K562 (cell line): Measurements from ENCODE around the gene PCK1. TPM values are rescaled to one million over a fixed set of nuclear protein-coding genes. Genes with fewer than 3 reads are reported as not detected.

Experiments used
- ATAC-seq: fragments of 200-7000 bp; cut with Tn5 transposase; 3 replicates; pipeline ENCODE4 v1.9.1; 2020; ENCODE audit warnings: moderate library complexity
- BruUV-seq: library from RNA; stranded (reverse); fragments of 400-500 nt; replicated peaks from 2 replicates; lab custom pipeline; 2021; lab: Mats Ljungman, UMichigan
- CTCF ChIA-PET: fragments of 300-600 bp; formaldehyde crosslinking; extraction: SDS; loops from one replicate; lab custom pipeline; 2021; ENCODE audit warnings: low intra/inter-chr PET ratio; lab: Yijun Ruan, JAX
- POLR2A ChIA-PET: fragments of 300-600, 350-650 bp; sonication (Branson Sonifier 250); formaldehyde crosslinking; extraction: SDS; loops from one replicate; lab custom pipeline; 2021; ENCODE audit warnings: antibody characterized with exemption, inconsistent platforms; lab: Yijun Ruan, JAX
- DNase-seq, 4 experiments: peaks; one replicate each; pipeline versions ENCODE4 v3.0.0 to v3.0.0-alpha.2; 2011 to 2018; ENCODE audit warnings: low spot score in 3 of 4, mixed read lengths in 3 of 4; ENCODE audit errors: extremely low read depth in 1 of 4
- FAIRE-seq: peaks from 2 replicates; lab custom pipeline; 2011; peaks lifted over from hg19 to GRCh38; lab: Jason Lieb, UNC
- H2AFZ ChIP-seq: 2 replicates; pipeline ENCODE4 v1.6.0; 2011; ENCODE audit warnings: low read depth, low read length, control low read depth, inconsistent platforms
- H3K27ac ChIP-seq: fragments of 200-600 bp; 3 replicates; pipeline ENCODE4 v1.8.0; 2011; ENCODE audit warnings: low read depth, mild to moderate bottlenecking, control low read depth, inconsistent platforms, low read length, moderate library complexity, mixed read lengths; ENCODE audit errors: extremely low read depth
- H3K27me3 ChIP-seq, 2 experiments: fragments of 300-600 bp in 1 of 2; 2 replicates in 1 of 2; 3 replicates in 1 of 2; pipeline versions ENCODE4 v1.6.0 to v1.8.0; 2011; ENCODE audit warnings: inconsistent platforms in 2 of 2, low read length in 2 of 2, mild to moderate bottlenecking in 1 of 2, mixed read lengths in 1 of 2, moderate library complexity in 1 of 2; ENCODE audit not compliant: control insufficient read depth in 2 of 2, insufficient read depth in 2 of 2
- H3K36me3 ChIP-seq: fragments of 300-600 bp; 3 replicates; pipeline ENCODE4 v1.8.0; 2011; ENCODE audit warnings: mild to moderate bottlenecking, low read length, inconsistent platforms; ENCODE audit not compliant: control insufficient read depth, insufficient read depth
- H3K4me1 ChIP-seq, 2 experiments: fragments of 200-600 bp in 1 of 2; replicated peaks in 1 of 2; 2 replicates in 1 of 2; 3 replicates in 1 of 2; pipeline versions ENCODE4 v1.5.1 to v1.8.0; 2011; ENCODE audit warnings: inconsistent platforms in 2 of 2, low read length in 2 of 2, mild to moderate bottlenecking in 1 of 2, mixed read lengths in 1 of 2, moderate library complexity in 1 of 2; ENCODE audit not compliant: control insufficient read depth in 2 of 2, insufficient read depth in 2 of 2
- H3K4me2 ChIP-seq: 2 replicates; pipeline ENCODE4 v1.6.1; 2011; ENCODE audit warnings: low read length, control low read depth, inconsistent platforms, mixed read lengths; ENCODE audit not compliant: insufficient read depth
- H3K4me3 ChIP-seq: fragments of 200-600 bp; sonication (generic), shearing (Covaris generic); 2 replicates; pipeline ENCODE4 v1.5.1; 2016; ENCODE audit warnings: control low read depth, inconsistent platforms
- H3K79me2 ChIP-seq: fragments of 200-600 bp; 3 replicates; pipeline ENCODE4 v1.8.0; 2011; ENCODE audit warnings: low read length, inconsistent platforms; ENCODE audit not compliant: control insufficient read depth, insufficient read depth
- H3K9ac ChIP-seq, 2 experiments: 2 replicates each; pipeline versions ENCODE4 v1.6.0 to v1.6.1; 2011; ENCODE audit warnings: low read depth in 2 of 2, low read length in 2 of 2, control low read depth in 1 of 2, inconsistent platforms in 1 of 2, mild to moderate bottlenecking in 1 of 2, mixed read lengths in 1 of 2; ENCODE audit not compliant: insufficient read depth in 1 of 2
- H3K9me1 ChIP-seq: one replicate; pipeline ENCODE4 v1.6.0; 2011; ENCODE audit warnings: inconsistent platforms, mild to moderate bottlenecking, low read length, moderate library complexity; ENCODE audit not compliant: control insufficient read depth, insufficient read depth
- H3K9me3 ChIP-seq: replicated peaks from 2 replicates; pipeline ENCODE4 v1.5.1; 2011; ENCODE audit warnings: low read depth, low read length, inconsistent platforms; ENCODE audit not compliant: control insufficient read depth, insufficient read depth
- H4K20me1 ChIP-seq: replicated peaks from 2 replicates; pipeline ENCODE4 v1.6.1; 2011; ENCODE audit warnings: low read length, inconsistent platforms, mixed read lengths; ENCODE audit not compliant: control insufficient read depth, insufficient read depth
- BCOR ChIP-seq: fragments of 450-650 bp; IDR thresholded peaks from 2 replicates; pipeline ENCODE4 v1.6.1; 2016
- ERF ChIP-seq: fragments of 450-650 bp; formaldehyde crosslinking; IDR thresholded peaks from 2 replicates; pipeline ENCODE4 v1.4.0; 2020; ENCODE audit warnings: mild to moderate bottlenecking, mixed read lengths
- FIP1L1 ChIP-seq: fragments of 200-400 bp; formaldehyde crosslinking; IDR thresholded peaks from 2 replicates; pipeline ENCODE4 v1.6.1; 2018; ENCODE audit warnings: mild to moderate bottlenecking, low read depth, low read length; ENCODE audit not compliant: poor library complexity, severe bottlenecking
- RBM25 ChIP-seq: fragments of 200-400 bp; formaldehyde crosslinking; IDR thresholded peaks from 2 replicates; pipeline ENCODE4 v1.6.1; 2018; ENCODE audit warnings: low read length, low read depth, moderate library complexity; ENCODE audit not compliant: severe bottlenecking
- RCOR1 ChIP-seq, 2 experiments: IDR thresholded peaks; 2 replicates each; pipeline ENCODE4 v1.6.1; 2012; ENCODE audit warnings: low read depth in 2 of 2, low read length in 2 of 2, borderline replicate concordance in 1 of 2, improper control_type of control experiment in 1 of 2
- XRCC5 ChIP-seq: fragments of 200-400 bp; formaldehyde crosslinking; IDR thresholded peaks from 2 replicates; pipeline ENCODE4 v1.6.1; 2017; ENCODE audit warnings: low read depth, mild to moderate bottlenecking, low read length
- ZNF263 ChIP-seq: sonication (generic); formaldehyde crosslinking; IDR thresholded peaks from 2 replicates; pipeline ENCODE4 v1.8.0; 2022; ENCODE audit warnings: mild to moderate bottlenecking, missing genetic modification reagents, borderline replicate concordance
- WGBS: fragments of 100-300 bp; shearing (Covaris generic); methylation state at CpG from one replicate; pipeline ENCODE4 v1.1.6; 2016; ENCODE audit warnings: low coverage, mixed read lengths; ENCODE audit not compliant: insufficient coverage; ENCODE audit errors: missing lambda C conversion rate; 5-methylcytosine and 5-hydroxymethylcytosine counted together
- in situ Hi-C: fragments of 300-500 bp; cut with MboI; formaldehyde crosslinking; loops from 4 replicates; pipeline ENCODE4 v1.15.0; 2018; ENCODE audit warnings: inconsistent platforms, mixed read lengths
- intact Hi-C: fragments of 100-400 bp; cut with micrococcal nuclease; formaldehyde crosslinking; loops from 2 replicates; pipeline ENCODE4 v1.14.2; 2022
- polyA plus RNA-seq, 8 experiments: library from polyadenylated mRNA; depleted of rRNA in 4 of 8; stranded (reverse) in 5 of 8; unstranded in 3 of 8; fragments of >200 nt; fragmentation: Nextera tagmentation in 2 of 8; fragmentation: Illumina TruSeq in 1 of 8; extraction: Ambion mirVana in 2 of 8; extraction: Trizol in 1 of 8; gene quantifications; 2 replicates each; pipeline versions ENCODE4 v1.2.1 to v1.2.3, GENCODE V29; 2011 to 2014; ENCODE audit warnings: inconsistent platforms in 1 of 8, missing spikeins in 1 of 8
- total RNA-seq, 7 experiments: library from RNA; depleted of rRNA in 6 of 7; stranded (reverse); fragments of >200 nt in 6 of 7; fragmentation: Illumina TruSeq in 2 of 7; extraction: Trizol in 2 of 7; gene quantifications; 2 replicates each; pipeline versions ENCODE4 v1.2.1 to v1.2.3, GENCODE V29; 2011 to 2021; ENCODE audit warnings: low replicate concordance in 1 of 7
- TF ChIP-seq, protein P1 (sequence below): fragments of 450-650 bp; IDR thresholded peaks from one replicate; pipeline ENCODE4 v1.6.1; 2018; ENCODE audit warnings: mild to moderate bottlenecking, moderate library complexity; ENCODE audit not compliant: partially characterized antibody
- TF ChIP-seq, protein P2 (sequence below), 2 experiments: fragments of 450-650 bp; formaldehyde crosslinking in 1 of 2; IDR thresholded peaks; 2 replicates each; pipeline versions ENCODE4 v1.4.0 to v1.6.1; 2014 to 2020; ENCODE audit warnings: mild to moderate bottlenecking in 2 of 2, borderline replicate concordance in 1 of 2, low read depth in 1 of 2

The PCK1 gene
- total and polyA plus RNA-seq, 9 of the 15 experiments (the other 6 are each of a cell fraction or from before 2014, with no cell fraction given): 0.05 to 0.73 (median 0.15) TPM

DNA sequence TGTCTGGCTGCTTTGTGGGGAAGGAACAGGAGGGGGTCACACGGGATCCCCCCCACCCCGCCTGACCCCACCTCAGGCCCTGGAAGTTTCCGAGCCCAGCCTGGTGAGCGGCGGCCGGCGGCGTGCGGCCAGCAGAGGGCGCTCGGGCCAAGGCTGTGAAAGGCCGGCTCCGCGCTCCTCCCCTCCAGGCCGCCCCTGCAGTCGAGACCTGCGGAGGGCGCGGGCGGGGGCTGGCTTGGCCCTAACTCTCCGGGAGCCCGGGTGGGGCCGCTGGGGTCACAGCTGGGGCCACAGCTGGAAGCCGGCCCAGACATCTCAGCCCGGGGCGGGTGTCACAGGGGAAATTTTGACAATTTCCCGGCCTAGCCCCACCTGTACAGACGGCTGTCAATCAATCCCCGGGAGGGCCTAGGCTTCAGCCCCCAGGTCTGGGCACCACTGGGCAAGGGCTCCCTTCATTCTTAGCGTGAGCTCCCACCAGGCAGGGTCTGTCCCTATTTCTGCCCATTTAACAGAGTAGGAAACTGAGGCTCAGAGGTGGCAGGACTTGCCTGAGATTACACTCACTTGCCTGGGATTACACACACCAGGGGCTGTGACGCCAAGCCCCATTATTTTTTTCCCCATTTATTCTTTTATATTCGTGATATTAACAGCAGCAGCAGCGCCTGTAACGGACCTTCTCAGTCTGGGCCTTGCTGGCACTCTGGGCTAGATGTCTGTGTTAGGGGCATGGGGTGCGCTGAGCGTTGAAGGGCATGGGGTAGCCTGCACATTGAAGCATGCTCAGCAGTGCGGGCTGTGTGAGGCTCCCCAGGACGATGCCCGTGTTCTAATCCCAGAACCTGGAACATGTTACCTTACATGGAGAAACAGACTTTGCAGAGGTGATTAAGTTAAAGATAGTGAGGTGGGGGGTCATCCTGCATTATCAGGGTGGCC, 36.4 kb downstream of the PCK1 start:
- peaks cover 6 to 33% of the 10 kb centered on the region in 2 experiments; a peak in 2 of 5 replicates for H3K27me3 ChIP-seq
- H3K79me2 ChIP-seq: no peaks in the 10 kb centered on the region
- H3K4me3 ChIP-seq: no peak overlapping the region; the same call in 1 of the 2 replicates
- H3K9ac ChIP-seq: peak overlapping the region in 1 of 2 experiments; percentile 77; a peak in 2 of 4 replicates
- H3K27ac ChIP-seq: no peak overlapping the region
- ChIA-PET POLR2A (interaction anchor here (0.6 to 0.9 kb wide), 2 partner anchors 13 to 87 kb away, joined by 3 read pairs; no protein-coding TSS in a partner anchor), CTCF (interaction anchor here (0.8 to 3.2 kb wide), 7 partner anchors 54 to 614 kb away, joined by 3 to 59 read pairs (median 5); no protein-coding TSS in a partner anchor)
- peak overlapping the region; percentile 74; the same call in 1 of the 2 replicates for H2AFZ ChIP-seq
- peaks cover 15 to 32% of the 10 kb centered on the region in 2 experiments; a peak in 4 of 5 replicates for H3K4me1 ChIP-seq
- H3K9me3 ChIP-seq: no peaks in the 10 kb centered on the region
- no peaks in the 10 kb centered on the region for H3K36me3 ChIP-seq
- DNase-seq: peak; percentile 80 to 93 (median 89)
- WGBS: 9% methylated on average over 38 of the region's 39 CpGs
- no TSS peak for BruUV-seq
- no peaks in the 10 kb centered on the region for H3K9me1 ChIP-seq
- peak; percentile 52 for FAIRE-seq
- H3K4me2 ChIP-seq: peak overlapping the region; percentile 50
- peak; percentile 92 for ATAC-seq
- intact Hi-C loops (loop anchor here (2.0 to 5.0 kb wide), 3 partner anchors 58 to 614 kb away; no protein-coding TSS in a partner anchor), in situ Hi-C loops (no loop called here)
- H4K20me1 ChIP-seq: 0 out of 2 replicates have a peak, but pooled peaks cover 10% of the 10 kb centered on the region
- 0 out of 4 replicates have a peak, but pooled peaks of 1 of the 2 experiments have one; percentile 15 for TF ChIP-seq RCOR1 (IDR thresholded peaks at IDR 0.05; ENCODE audit: borderline replicate concordance in 1 of 2, low read depth in 2 of 2, low read length in 2 of 2)
- peak; percentile 15; the same call in 1 of the 2 replicates for TF ChIP-seq BCOR
- TF ChIP-seq XRCC5: 0 out of 2 replicates have a peak, but pooled peaks have one; percentile 40
- TF ChIP-seq FIP1L1: peak; percentile 40
- no peak for TF ChIP-seq ERF (CRISPR knock-in tag)
- TF ChIP-seq, protein P1, sequence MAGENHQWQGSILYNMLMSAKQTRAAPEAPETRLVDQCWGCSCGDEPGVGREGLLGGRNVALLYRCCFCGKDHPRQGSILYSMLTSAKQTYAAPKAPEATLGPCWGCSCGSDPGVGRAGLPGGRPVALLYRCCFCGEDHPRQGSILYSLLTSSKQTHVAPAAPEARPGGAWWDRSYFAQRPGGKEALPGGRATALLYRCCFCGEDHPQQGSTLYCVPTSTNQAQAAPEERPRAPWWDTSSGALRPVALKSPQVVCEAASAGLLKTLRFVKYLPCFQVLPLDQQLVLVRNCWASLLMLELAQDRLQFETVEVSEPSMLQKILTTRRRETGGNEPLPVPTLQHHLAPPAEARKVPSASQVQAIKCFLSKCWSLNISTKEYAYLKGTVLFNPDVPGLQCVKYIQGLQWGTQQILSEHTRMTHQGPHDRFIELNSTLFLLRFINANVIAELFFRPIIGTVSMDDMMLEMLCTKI: no peak
- peak; percentile 64 for TF ChIP-seq RBM25
- peak; percentile 80 for TF ChIP-seq ZNF263 (CRISPR knock-in tag)
- TF ChIP-seq, protein P2, sequence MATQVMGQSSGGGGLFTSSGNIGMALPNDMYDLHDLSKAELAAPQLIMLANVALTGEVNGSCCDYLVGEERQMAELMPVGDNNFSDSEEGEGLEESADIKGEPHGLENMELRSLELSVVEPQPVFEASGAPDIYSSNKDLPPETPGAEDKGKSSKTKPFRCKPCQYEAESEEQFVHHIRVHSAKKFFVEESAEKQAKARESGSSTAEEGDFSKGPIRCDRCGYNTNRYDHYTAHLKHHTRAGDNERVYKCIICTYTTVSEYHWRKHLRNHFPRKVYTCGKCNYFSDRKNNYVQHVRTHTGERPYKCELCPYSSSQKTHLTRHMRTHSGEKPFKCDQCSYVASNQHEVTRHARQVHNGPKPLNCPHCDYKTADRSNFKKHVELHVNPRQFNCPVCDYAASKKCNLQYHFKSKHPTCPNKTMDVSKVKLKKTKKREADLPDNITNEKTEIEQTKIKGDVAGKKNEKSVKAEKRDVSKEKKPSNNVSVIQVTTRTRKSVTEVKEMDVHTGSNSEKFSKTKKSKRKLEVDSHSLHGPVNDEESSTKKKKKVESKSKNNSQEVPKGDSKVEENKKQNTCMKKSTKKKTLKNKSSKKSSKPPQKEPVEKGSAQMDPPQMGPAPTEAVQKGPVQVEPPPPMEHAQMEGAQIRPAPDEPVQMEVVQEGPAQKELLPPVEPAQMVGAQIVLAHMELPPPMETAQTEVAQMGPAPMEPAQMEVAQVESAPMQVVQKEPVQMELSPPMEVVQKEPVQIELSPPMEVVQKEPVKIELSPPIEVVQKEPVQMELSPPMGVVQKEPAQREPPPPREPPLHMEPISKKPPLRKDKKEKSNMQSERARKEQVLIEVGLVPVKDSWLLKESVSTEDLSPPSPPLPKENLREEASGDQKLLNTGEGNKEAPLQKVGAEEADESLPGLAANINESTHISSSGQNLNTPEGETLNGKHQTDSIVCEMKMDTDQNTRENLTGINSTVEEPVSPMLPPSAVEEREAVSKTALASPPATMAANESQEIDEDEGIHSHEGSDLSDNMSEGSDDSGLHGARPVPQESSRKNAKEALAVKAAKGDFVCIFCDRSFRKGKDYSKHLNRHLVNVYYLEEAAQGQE (IDR thresholded peaks at IDR 0.05; ENCODE audit: borderline replicate concordance): peak; percentile 79
- TF ChIP-seq, protein P2 (CRISPR knock-in tag; IDR thresholded peaks at IDR 0.05; ENCODE audit: low read depth): no peak
